EL (cell line): ENCODE results near the gene BEND7.
"Not testable (repeated sequence)": the region's sequence is repeated elsewhere in the genome, so short reads cannot be mapped to it uniquely, and the experiment has no call there.

Experiments
- DNase-seq: peaks from one replicate; pipeline ENCODE4 v3.0.0-alpha.2; 2016

BEND7 gene

GRCh38 chr10:13475124-13475523 lies 53.7 kb downstream of the BEND7 start:
- DNase-seq: no peak

GRCh38 chr10:13473986-13474385 lies 54.8 kb downstream of the BEND7 start:
- no peak for DNase-seq

GRCh38 chr10:13472359-13472758 lies 56.5 kb downstream of the BEND7 start:
- no peak for DNase-seq

- no peak for DNase-seq
Observed at GRCh38 chr10:13470270-13470669, 58.5 kb downstream of the BEND7 start.

GRCh38 chr10:13462551-13462950 lies 66.3 kb downstream of the BEND7 start:
- peak; percentile 31 for DNase-seq

- no peak for DNase-seq
Observed at GRCh38 chr10:13458687-13459012, 70.2 kb downstream of the BEND7 start.

- DNase-seq: no peak
Observed at GRCh38 chr10:13457958-13458686, 70.7 kb downstream of the BEND7 start.

- DNase-seq: no peak
Observed at GRCh38 chr10:13453896-13454295, 74.9 kb downstream of the BEND7 start.

GRCh38 chr10:13450069-13450468 lies 78.7 kb downstream of the BEND7 start:
- peak; percentile 49 for DNase-seq

GRCh38 chr10:13449296-13449695 lies 79.5 kb downstream of the BEND7 start:
- DNase-seq: no peak

- peak; percentile 20 for DNase-seq
Observed at GRCh38 chr10:13448216-13448615, 80.6 kb downstream of the BEND7 start.

- DNase-seq: no peak
Observed at GRCh38 chr10:13445656-13446400, 83.0 kb downstream of the BEND7 start.

- no peak for DNase-seq
Observed at GRCh38 chr10:13441476-13441875, 87.3 kb downstream of the BEND7 start.

GRCh38 chr10:13440185-13441061 lies 88.4 kb downstream of the BEND7 start:
- DNase-seq: peak; percentile 45

GRCh38 chr10:13439313-13440184 lies 89.3 kb downstream of the BEND7 start:
- peak; percentile 22 for DNase-seq

- no peak for DNase-seq
Observed at GRCh38 chr10:13437026-13437555, 91.7 kb downstream of the BEND7 start.

- not testable (repeated sequence) for DNase-seq
Observed at GRCh38 chr10:13427943-13428342, 100.9 kb downstream of the BEND7 start.

- DNase-seq: no peak
Observed at GRCh38 chr10:13425397-13425796, 103.4 kb downstream of the BEND7 start.

- no peak for DNase-seq
Observed at GRCh38 chr10:13422800-13423199, 106.0 kb downstream of the BEND7 start.

GRCh38 chr10:13421382-13421917 lies 107.4 kb downstream of the BEND7 start:
- no peak for DNase-seq

GRCh38 chr10:13420532-13421307 lies 108.1 kb downstream of the BEND7 start:
- no peak for DNase-seq
